C4-2B (cell line): Measurements from ENCODE around the gene CAP1.

ENCODE experiments used
- CTCF ChIP-seq: fragments of 450-650 bp; conservative IDR thresholded peaks from 2 replicates; pipeline ENCODE4 v1.5.1; 2017; ENCODE audit warnings: mild to moderate bottlenecking
- ZFX ChIP-seq: fragments of 450-650 bp; IDR thresholded peaks from 2 replicates; pipeline ENCODE4 v1.6.1; 2017

DNA sequence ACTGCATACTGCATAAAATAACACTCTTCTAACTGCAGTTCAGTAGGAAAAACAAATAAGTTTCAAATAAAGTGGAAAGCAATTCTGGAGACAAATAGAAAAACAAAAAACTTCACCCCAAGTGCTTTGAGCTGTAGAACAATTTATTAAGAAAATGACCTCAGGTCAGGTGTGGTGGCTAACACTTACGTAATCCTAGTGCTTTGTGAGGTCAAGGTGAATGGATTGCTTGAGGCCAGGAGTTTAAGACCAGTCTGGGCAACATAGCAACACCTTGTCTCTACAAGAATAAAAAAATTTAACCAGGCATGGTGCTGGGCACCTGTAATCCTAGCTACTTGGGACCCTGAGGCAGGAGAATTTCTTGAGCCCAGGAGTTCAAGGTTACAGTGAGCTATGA lies 61.5 kb downstream of the CAP1 start:
- TF ChIP-seq CTCF (no peak), ZFX (no peak)
